Measurements from ENCODE around the gene MPIG6B. TPM values are rescaled to one million over a fixed set of nuclear protein-coding genes. Genes with fewer than 3 reads are reported as not detected.

The MPIG6B gene
- total RNA-seq, 2 experiments from 2014 or later: 0.15 to 0.19 TPM

DNA sequence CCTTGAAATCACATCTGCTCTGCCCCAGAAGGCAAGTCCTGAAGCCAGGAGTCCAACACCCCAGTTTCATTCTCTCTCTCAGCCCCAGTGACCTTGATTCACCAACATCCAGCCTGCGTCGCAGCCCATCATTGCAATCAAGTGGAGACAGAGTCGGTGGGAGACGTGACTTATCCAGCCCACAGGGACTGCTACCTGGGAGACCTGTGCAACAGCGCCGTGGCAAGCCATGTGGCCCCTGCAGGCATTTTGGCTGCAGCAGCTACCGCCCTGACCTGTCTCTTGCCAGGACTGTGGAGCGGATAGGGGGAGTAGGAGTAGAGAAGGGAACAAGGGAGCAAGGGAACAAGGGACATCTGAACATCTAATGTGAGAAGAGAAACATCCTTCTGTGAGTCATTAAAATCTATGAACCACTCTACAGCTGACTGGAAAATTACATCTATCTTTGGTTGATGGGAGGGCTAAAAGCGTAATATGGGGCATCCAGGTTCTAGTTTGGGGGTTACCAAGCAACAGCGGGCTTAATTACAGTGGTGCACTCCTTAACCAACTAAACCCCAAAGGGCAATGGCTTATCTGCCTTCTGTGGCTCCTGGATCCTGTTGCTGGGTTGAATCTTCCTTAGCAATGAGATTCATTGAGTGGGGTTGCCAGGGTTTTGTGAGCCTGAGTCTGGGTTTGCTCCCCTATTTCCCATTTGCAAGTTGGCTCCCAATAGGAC, 5.5 kb upstream of the MPIG6B start:
- CTCF ChIA-PET: no interaction called here

DNA sequence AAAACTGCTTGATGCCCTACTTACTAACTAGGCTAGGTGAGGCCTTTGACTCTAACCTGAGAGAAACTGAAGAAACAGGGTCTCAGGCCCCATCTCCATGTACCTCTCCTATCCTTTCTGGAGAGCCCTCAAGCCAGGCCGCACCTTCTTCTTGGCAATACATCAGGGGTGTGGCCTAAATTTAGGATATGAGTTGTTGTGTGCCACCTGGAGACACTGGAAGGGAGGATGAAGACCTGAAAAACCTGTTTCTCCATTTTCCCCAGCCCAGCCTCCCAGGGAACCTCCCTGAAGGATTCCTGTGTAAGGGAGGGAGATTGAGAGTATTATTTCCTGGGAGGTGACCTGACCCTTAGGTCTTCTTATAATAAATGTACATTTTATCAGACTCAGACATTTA, 4.9 kb upstream of the MPIG6B start:
- Mint-ChIP-seq H3K27me3 (peaks cover 4% of the 10 kb centered on the region), H3K36me3 (ENCODE audit: low read depth) (no peaks in the 10 kb centered on the region), H3K9me3 (no peaks in the 10 kb centered on the region), H3K4me1 (peaks cover 6% of the 10 kb centered on the region), H3K4me3 (no peak overlapping the region), H3K27ac (no peak overlapping the region)
- DNase-seq: no peak
- POLR2A ChIA-PET: interaction anchor here (0.6 kb wide), 1 partner anchor 119 kb away, joined by 3 read pairs; no protein-coding TSS in a partner anchor
- CTCF ChIA-PET: interaction anchor here (1.5 kb wide), 1 partner anchor 12 kb away, joined by 4 read pairs; no protein-coding TSS in a partner anchor

More for the DNA sequence above, 5.5 kb upstream of the MPIG6B start:
- no peak for DNase-seq
- POLR2A ChIA-PET: interaction anchor here (0.6 kb wide), 1 partner anchor 119 kb away, joined by 3 read pairs; no protein-coding TSS in a partner anchor
- no peak overlapping the region for H3K27ac Mint-ChIP-seq
- H3K4me1 Mint-ChIP-seq: peaks cover 4% of the 10 kb centered on the region
- H3K27me3 Mint-ChIP-seq: peaks cover 7% of the 10 kb centered on the region
- no peaks in the 10 kb centered on the region for H3K36me3 Mint-ChIP-seq (ENCODE audit: low read depth)
- no peak overlapping the region for H3K4me3 Mint-ChIP-seq
- H3K9me3 Mint-ChIP-seq: no peaks in the 10 kb centered on the region

DNA sequence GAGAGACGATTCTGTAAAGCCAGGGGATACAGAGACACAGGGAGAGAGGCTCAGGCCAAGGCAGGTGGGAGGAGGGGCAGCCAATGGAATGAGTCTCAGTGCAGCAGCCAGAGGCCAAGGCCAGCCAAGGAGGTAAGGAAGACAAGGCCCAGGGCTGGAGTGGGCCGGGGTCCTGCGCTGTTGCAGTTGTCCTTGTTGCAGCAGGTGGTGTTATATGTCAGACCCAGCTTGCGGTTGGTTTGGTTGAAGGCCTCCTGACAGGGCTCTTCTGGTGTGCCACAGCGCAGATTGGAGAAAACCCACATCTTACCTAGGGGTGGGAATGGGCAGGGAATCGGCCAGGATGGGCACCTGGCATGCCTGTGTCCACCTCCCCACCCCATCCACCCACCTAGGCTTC, 4.2 kb upstream of the MPIG6B start:
- DNase-seq: no peak
- Mint-ChIP-seq H3K36me3 (ENCODE audit: low read depth) (no peaks in the 10 kb centered on the region), H3K27me3 (peaks cover 3% of the 10 kb centered on the region), H3K27ac (peak overlapping the region; percentile 61), H3K4me3 (no peak overlapping the region), H3K9me3 (no peaks in the 10 kb centered on the region), H3K4me1 (peaks cover 8% of the 10 kb centered on the region)
- ChIA-PET POLR2A (no interaction called here), CTCF (interaction anchor here (1.5 kb wide), 1 partner anchor 11 kb away, joined by 4 read pairs; no protein-coding TSS in a partner anchor)

GRCh38 chr6:31720196-31720770, 2.9 kb upstream of the MPIG6B start:
- ChIA-PET POLR2A (interaction anchor here (0.6 kb wide), 1 partner anchor 1186 kb away, joined by 3 read pairs; no protein-coding TSS in a partner anchor), CTCF (interaction anchor here (0.5 to 1.1 kb wide), 3 partner anchors 9 to 75 kb away, joined by 3 to 4 read pairs (median 3); partner anchors contain the start of genes DDAH2 and MSH5)
- peaks cover 2% of the 10 kb centered on the region for H3K27me3 Mint-ChIP-seq
- no peak overlapping the region for H3K4me3 Mint-ChIP-seq
- H3K4me1 Mint-ChIP-seq: peaks cover 13% of the 10 kb centered on the region
- H3K36me3 Mint-ChIP-seq (ENCODE audit: low read depth): no peaks in the 10 kb centered on the region
- no peak for DNase-seq
- no peaks in the 10 kb centered on the region for H3K9me3 Mint-ChIP-seq
- H3K27ac Mint-ChIP-seq: no peak overlapping the region

DNA sequence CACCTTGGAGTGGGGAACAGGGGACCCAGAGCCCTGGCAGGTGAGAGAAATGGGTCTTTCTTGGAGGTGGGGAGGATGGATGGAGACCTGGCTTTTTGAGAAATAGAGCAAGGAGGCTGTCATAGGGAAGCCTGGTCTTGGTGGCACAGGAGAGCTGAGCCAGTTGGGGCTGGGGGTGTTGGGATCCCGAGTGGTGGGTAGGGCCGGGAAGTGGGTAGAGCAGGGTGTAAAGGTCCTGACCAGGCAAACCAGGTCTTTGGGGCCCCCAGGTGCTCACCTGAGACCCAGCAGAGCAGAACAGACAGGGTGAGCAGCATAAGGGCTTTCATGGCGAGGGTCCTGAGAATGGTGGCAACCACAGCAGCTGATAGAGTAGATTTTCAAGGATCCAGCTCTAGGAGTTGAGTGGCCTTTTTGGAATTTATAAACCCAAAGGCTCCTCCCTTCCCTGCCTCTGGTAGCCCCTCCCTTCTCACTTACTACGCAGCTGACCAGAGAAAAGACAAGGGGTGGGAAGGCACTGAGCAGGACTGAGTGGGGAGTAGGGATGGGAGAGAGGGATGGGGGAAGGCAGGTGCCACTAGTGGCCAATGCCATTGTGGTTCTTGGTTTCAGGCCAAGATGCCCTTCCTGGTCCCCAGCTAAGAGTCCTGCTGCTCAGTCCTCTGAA, 1.7 kb upstream of the MPIG6B start, which contains the start of gene LY6G6C:
TSS of gene LY6G6C (minus strand) at position 396 of the 670 bp plus-strand sequence. CDS start at position 329, 67 bp downstream.
- POLR2A ChIA-PET: no interaction called here
- DNase-seq: no peak

DNA sequence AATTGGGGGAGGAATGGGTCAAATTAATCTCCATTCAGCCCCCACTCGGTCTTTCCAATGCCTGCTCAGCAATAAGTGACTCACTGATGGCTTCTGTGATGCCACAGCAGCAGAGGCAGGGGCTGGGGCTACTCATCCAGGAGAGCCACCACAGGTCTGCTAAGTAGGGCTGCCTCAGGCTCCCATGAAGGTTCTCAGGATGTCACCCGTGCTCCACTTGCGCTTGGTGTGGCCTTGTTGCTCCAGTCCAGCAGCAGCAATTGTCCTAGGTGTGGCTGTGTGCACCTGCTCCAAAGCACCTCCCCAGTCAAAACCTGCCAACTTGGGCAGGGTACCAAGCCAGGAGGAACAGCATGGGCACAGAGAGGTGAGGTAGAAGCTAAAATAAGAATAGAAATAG, 1.0 kb upstream of the MPIG6B start:
- H3K4me1 Mint-ChIP-seq: peaks cover 30% of the 10 kb centered on the region
- H3K9me3 Mint-ChIP-seq: no peaks in the 10 kb centered on the region
- H3K4me3 Mint-ChIP-seq: no peak overlapping the region
- ChIA-PET CTCF (interaction anchor here (3.1 kb wide), 1 partner anchor 9 kb away, joined by 13 read pairs; no protein-coding TSS in a partner anchor), POLR2A (no interaction called here)
- H3K27ac Mint-ChIP-seq: no peak overlapping the region
- H3K36me3 Mint-ChIP-seq (ENCODE audit: low read depth): peaks cover 10% of the 10 kb centered on the region
- H3K27me3 Mint-ChIP-seq: peaks cover 2% of the 10 kb centered on the region
- no peak for DNase-seq

More for the DNA sequence above, 1.7 kb upstream of the MPIG6B start, which contains the start of gene LY6G6C:
- H3K4me1 Mint-ChIP-seq: peaks cover 24% of the 10 kb centered on the region
- H3K27me3 Mint-ChIP-seq: peaks cover 2% of the 10 kb centered on the region
- CTCF ChIA-PET: interaction anchor here (3.1 kb wide), 1 partner anchor 8 kb away, joined by 13 read pairs; no protein-coding TSS in a partner anchor
- H3K4me3 Mint-ChIP-seq: no peak within 1 kb of the TSS
- peaks cover 5% of the 10 kb centered on the region for H3K36me3 Mint-ChIP-seq (ENCODE audit: low read depth)
- no peaks in the 10 kb centered on the region for H3K9me3 Mint-ChIP-seq
- H3K27ac Mint-ChIP-seq: no peak within 1 kb of the TSS

- no peaks in the 10 kb centered on the region for H3K9me3 Mint-ChIP-seq
- H3K36me3 Mint-ChIP-seq (ENCODE audit: low read depth): peaks cover 16% of the 10 kb centered on the region
- DNase-seq: no peak
- H3K27me3 Mint-ChIP-seq: peaks cover 2% of the 10 kb centered on the region
- CTCF ChIA-PET: interaction anchor here (1.0 to 3.1 kb wide), 3 partner anchors 10 to 201 kb away, joined by 3 to 13 read pairs (median 5); no protein-coding TSS in a partner anchor
- POLR2A ChIA-PET: no interaction called here
- H3K27ac Mint-ChIP-seq: no peak overlapping the region
- peaks cover 50% of the 10 kb centered on the region for H3K4me1 Mint-ChIP-seq
- H3K4me3 Mint-ChIP-seq: no peak overlapping the region
Observed at GRCh38 chr6:31723980-31724691, 963 bp downstream of the MPIG6B start.

DNA sequence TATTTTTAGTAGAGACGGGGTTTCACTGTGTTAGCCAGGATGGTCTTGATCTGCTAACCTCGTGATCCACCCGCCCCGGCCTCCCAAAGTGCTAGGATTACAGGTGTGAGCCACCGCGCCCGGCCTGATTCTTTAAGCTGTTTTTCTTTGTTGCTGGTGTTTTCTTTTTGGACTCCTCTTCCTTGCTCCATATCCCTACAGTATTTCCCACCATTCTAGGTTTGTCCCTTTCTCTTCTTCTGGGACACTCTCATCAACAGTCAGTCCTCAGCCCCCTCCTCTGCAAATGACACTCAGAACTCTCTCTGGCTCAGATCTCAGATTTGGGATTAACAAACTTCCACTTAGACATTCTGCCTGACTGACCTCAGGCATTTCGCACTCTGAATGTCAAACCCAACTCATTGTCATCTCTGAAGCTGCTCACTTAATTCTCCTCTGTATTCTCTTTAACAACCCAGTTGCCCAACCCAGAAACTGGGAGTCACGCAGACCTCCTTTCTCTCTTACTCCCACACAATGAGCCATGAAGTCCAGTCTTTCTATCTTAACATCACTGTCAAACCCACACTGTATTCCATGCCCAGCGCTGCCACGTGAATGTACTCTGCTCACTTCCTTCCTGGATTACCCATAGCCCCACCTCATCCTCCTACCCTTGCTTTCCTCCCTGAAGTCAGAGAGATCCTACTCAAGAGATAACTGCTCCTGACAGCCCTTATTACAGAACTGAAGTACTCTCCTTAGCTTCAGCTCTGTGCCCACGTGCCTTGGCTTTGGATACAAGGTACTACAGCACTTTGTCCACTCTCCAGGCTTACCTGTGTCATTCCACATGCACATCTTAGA, 2.6 kb downstream of the MPIG6B start:
- H3K9me3 Mint-ChIP-seq: no peaks in the 10 kb centered on the region
- no peak overlapping the region for H3K4me3 Mint-ChIP-seq
- H3K27me3 Mint-ChIP-seq: no peaks in the 10 kb centered on the region
- ChIA-PET CTCF (interaction anchor here (1.3 to 2.1 kb wide), 3 partner anchors 9 to 28 kb away, joined by 3 to 7 read pairs (median 5); partner anchors contain the start of gene CLIC1), POLR2A (interaction anchor here (0.7 kb wide), 1 partner anchor 11 kb away, joined by 3 read pairs; the partner anchor contains the start of gene CLIC1)
- DNase-seq: no peak
- H3K4me1 Mint-ChIP-seq: peaks cover 62% of the 10 kb centered on the region
- peak overlapping the region; percentile 33 for H3K27ac Mint-ChIP-seq
- H3K36me3 Mint-ChIP-seq (ENCODE audit: low read depth): peaks cover 22% of the 10 kb centered on the region

DNA sequence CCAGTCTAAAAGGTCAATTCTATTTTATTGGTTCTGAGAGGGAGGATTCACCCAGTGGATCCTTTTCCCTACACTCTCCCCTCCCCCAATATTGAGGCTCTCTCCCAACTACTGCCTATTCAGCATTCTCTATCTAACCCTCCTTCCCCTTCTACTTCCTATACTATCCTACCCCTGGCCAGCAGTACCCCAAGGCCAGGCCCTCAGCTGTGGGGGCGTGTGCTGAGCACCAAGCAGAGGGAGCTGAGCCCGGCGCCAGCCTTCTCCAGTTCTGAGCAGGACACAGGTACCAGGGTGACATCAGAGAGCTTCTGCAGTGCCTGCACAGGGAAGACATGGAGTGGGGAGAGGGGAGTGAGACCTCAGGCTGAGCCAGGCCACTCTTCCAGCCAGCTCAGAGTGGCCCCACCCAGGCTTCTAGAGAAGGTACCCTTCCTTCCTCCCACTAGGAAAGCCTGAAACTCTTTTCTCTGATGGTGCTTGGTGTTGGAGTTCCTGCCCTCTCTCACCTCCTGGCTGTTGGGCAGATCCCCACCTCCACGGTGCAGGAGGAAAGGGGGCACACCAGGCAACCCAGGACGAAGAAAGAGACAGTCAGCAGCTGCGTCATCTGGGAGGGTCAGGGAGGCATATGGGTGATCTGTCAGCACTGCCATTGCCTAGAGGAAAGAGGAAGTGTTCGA, 4.0 kb downstream of the MPIG6B start:
- Mint-ChIP-seq H3K27ac (peak overlapping the region; percentile 85), H3K27me3 (no peaks in the 10 kb centered on the region), H3K4me1 (peaks cover 74% of the 10 kb centered on the region), H3K4me3 (peak overlapping the region; percentile 28), H3K36me3 (ENCODE audit: low read depth) (peaks cover 35% of the 10 kb centered on the region), H3K9me3 (no peaks in the 10 kb centered on the region)
- CTCF ChIA-PET: interaction anchor here (0.6 to 2.1 kb wide), 7 partner anchors 10 to 108 kb away, joined by 3 to 7 read pairs (median 4); partner anchors contain the start of gene CLIC1
- DNase-seq: peak; percentile 47
- POLR2A ChIA-PET: interaction anchor here (0.8 kb wide), 1 partner anchor 11 kb away, joined by 3 read pairs; no protein-coding TSS in a partner anchor

DNA sequence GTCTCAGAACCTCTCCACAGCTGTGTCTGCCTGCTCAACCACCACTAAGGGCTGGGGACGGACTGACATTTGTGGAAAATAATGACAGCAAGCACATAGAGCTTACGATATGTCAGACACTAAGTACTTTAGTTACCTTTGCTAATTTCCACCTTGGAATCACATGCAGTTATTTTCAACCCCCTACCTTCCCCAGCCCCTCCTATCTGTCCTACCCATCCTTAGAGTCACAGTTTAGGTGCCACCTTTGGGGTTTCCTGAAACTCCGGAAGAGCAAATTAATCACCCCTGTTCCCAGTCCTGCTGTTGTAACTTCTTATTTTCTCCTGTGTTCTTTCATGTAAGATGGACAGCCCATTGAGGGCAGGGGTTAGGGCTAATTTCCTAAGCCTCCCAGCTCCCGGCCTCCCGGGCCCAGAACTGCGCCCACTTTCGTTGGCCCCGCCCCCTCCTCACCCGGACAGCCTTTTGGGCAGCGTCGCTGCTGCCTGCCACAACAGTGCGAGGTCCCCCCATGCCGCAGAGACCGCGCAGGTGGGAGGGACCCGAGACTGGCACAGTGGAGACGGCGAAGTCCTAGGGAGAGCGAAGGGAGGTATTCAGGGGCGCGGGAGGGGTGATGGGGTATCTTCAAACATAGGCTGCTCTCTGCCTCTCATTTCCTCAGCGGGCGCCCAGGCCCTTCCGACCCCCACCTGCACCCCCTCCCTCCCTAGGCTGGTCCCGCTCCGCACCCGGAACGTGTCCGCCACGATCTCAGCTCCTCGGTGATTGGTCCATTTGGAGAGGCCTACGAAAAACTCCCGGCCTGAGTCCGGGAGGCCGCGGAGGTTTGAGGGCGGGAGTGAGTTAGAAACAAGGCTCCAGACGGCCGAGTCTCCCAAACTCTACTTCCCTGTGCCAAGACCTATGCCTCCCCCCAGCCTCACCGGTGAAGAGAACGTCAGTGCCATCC, 4.8 kb downstream of the MPIG6B start:
- Mint-ChIP-seq H3K27ac (peak overlapping the region; percentile 85), H3K27me3 (no peaks in the 10 kb centered on the region), H3K9me3 (no peaks in the 10 kb centered on the region), H3K4me3 (peak overlapping the region; percentile 85), H3K4me1 (peaks cover 73% of the 10 kb centered on the region), H3K36me3 (ENCODE audit: low read depth) (peaks cover 38% of the 10 kb centered on the region)
- ChIA-PET CTCF (interaction anchor here (1.3 to 2.1 kb wide), 5 partner anchors 8 to 100 kb away, joined by 3 to 7 read pairs (median 4); partner anchors contain the start of gene CLIC1), POLR2A (interaction anchor here (0.8 kb wide), 1 partner anchor 10 kb away, joined by 3 read pairs; no protein-coding TSS in a partner anchor)
- no peak for DNase-seq
